ENCODE measurements around the gene ADAMTS12. TPM values are rescaled to one million over a fixed set of nuclear protein-coding genes. Genes with fewer than 3 reads are reported as not detected.

The ADAMTS12 gene
- total and polyA plus RNA-seq, 4 donors = 0.49 to 6.4 (median 2.3) TPM

- Histone ChIP-seq H3K9ac (ENCODE audit: low read depth in 1 of 2, low read length in 2 of 2) (no peak overlapping the region), H3K27ac (ENCODE audit: low read depth in 1 of 2, low read length in 2 of 2) (no peak overlapping the region), H3K36me3 (ENCODE audit: control insufficient read depth in 4 of 4, insufficient read depth in 3 of 4, low read depth in 1 of 4, low read length in 3 of 4) (no peaks in the 10 kb centered on the region), H3K4me3 (ENCODE audit: low read depth in 1 of 3, low read length in 3 of 3) (no peak overlapping the region), H3K9me3 (ENCODE audit: control insufficient read depth in 4 of 4, low read length in 3 of 4) (no peaks in the 10 kb centered on the region), H3K27me3 (ENCODE audit: control insufficient read depth in 4 of 4, insufficient read depth in 4 of 4, low read length in 3 of 4) (no peaks in the 10 kb centered on the region), H3K4me1 (ENCODE audit: control insufficient read depth in 4 of 4, insufficient read depth in 4 of 4, low read length in 3 of 4) (no peaks in the 10 kb centered on the region)
- 85% methylated on average over 2 of the region's 2 CpGs for WGBS
- no peak for TF ChIP-seq NR2F2 (IDR thresholded peaks at IDR 0.05)
- TF ChIP-seq EGR1 (IDR thresholded peaks at IDR 0.05; ENCODE audit: low read depth in 2 of 2) = no peak
- no peak for TF ChIP-seq FOXA1 (IDR thresholded peaks at IDR 0.05)
- no peak for TF ChIP-seq YY1 (IDR thresholded peaks at IDR 0.05)
- no peak for TF ChIP-seq HNF4A (conservative IDR thresholded peaks at IDR 0.05)
- no peak for TF ChIP-seq SP1 (IDR thresholded peaks at IDR 0.05)
- TF ChIP-seq RXRA (IDR thresholded peaks at IDR 0.05) = no peak
- TF ChIP-seq FOXA2 (IDR thresholded peaks at IDR 0.05) = no peak
- TF ChIP-seq MAX (IDR thresholded peaks at IDR 0.05) = no peak
- TF ChIP-seq HNF4G (IDR thresholded peaks at IDR 0.05) = no peak
- TF ChIP-seq GABPA (IDR thresholded peaks at IDR 0.05 in 1 of 2, conservative IDR thresholded peaks at IDR 0.05 in 1 of 2) = no peak
- TF ChIP-seq, protein P1, sequence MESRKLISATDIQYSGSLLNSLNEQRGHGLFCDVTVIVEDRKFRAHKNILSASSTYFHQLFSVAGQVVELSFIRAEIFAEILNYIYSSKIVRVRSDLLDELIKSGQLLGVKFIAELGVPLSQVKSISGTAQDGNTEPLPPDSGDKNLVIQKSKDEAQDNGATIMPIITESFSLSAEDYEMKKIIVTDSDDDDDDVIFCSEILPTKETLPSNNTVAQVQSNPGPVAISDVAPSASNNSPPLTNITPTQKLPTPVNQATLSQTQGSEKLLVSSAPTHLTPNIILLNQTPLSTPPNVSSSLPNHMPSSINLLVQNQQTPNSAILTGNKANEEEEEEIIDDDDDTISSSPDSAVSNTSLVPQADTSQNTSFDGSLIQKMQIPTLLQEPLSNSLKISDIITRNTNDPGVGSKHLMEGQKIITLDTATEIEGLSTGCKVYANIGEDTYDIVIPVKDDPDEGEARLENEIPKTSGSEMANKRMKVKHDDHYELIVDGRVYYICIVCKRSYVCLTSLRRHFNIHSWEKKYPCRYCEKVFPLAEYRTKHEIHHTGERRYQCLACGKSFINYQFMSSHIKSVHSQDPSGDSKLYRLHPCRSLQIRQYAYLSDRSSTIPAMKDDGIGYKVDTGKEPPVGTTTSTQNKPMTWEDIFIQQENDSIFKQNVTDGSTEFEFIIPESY (IDR thresholded peaks at IDR 0.05) = no peak
- TF ChIP-seq CTCF (IDR thresholded peaks at IDR 0.05; ENCODE audit: low read depth, low read length, missing input control) = no peak
- TF ChIP-seq JUND (IDR thresholded peaks at IDR 0.05) = no peak
- TF ChIP-seq TAF1 (conservative IDR thresholded peaks at IDR 0.05) = no peak
- TF ChIP-seq, protein P2, sequence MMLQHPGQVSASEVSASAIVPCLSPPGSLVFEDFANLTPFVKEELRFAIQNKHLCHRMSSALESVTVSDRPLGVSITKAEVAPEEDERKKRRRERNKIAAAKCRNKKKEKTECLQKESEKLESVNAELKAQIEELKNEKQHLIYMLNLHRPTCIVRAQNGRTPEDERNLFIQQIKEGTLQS (IDR thresholded peaks at IDR 0.05) = no peak
- TF ChIP-seq REST (IDR thresholded peaks at IDR 0.05) = no peak
- TF ChIP-seq RAD21 (IDR thresholded peaks at IDR 0.05) = no peak
- no peak for DNase-seq (ENCODE audit: low spot score)
Observed at GRCh38 chr5:33758737-33759136, 133.1 kb downstream of the ADAMTS12 start.

Measured in liver (tissue), 9 donors.